ENCODE data around the gene GSX2.
"Not testable (repeated sequence)": the region's sequence is repeated elsewhere in the genome, so short reads cannot be mapped to it uniquely, and the experiment has no call there.

GSX2 gene

DNA sequence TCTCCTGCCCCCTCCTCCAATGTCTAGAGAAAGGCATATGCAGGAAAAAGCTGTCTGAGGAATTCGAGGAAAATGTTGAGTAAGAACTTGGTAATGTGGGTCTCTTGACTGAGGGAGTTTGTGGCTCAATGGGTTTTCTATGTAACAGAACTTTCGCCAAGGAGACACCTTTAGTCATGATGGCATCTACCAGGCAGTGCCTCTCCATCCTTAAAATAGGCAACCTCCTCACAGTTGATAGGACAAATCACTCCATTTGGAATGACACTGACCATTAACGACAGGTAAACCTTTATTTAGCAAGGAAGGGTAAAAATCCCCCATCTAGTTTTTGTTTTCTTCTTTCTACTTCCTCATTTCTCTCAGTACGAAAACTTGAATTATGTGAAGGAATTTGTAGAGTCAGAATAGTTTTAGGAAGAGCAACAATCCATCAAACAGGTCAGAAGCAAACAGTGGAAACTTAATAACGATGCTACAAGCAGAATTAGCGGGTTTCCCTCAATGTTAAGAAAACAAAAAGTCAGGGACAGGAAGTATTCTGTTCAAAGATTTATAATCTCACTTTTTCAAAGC lies 2.7 kb downstream of the GSX2 start:
- no peak for DNase-seq

- DNase-seq: no peak
Observed at GRCh38 chr4:54103190-54103574, 3.2 kb downstream of the GSX2 start.

DNA sequence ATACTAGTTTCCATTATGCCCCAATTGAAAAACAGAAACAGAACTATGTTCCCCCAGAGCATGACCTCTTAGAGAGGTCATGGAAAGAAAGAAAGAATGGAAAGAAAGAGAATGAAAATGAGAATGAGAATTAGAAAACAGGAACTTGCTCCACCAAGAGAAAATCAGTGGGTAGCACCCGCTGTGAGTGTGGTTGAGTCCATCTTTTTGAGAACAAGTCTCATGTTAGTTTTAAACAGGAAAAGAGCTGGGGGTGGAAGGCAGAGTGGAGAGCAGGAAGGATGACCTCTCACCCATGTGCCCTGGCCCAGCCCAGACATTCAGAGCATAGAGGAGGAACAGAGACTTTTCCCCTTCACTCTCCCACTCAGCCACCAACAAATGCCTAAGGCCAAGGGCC lies 4.9 kb downstream of the GSX2 start:
- DNase-seq: no peak

DNA sequence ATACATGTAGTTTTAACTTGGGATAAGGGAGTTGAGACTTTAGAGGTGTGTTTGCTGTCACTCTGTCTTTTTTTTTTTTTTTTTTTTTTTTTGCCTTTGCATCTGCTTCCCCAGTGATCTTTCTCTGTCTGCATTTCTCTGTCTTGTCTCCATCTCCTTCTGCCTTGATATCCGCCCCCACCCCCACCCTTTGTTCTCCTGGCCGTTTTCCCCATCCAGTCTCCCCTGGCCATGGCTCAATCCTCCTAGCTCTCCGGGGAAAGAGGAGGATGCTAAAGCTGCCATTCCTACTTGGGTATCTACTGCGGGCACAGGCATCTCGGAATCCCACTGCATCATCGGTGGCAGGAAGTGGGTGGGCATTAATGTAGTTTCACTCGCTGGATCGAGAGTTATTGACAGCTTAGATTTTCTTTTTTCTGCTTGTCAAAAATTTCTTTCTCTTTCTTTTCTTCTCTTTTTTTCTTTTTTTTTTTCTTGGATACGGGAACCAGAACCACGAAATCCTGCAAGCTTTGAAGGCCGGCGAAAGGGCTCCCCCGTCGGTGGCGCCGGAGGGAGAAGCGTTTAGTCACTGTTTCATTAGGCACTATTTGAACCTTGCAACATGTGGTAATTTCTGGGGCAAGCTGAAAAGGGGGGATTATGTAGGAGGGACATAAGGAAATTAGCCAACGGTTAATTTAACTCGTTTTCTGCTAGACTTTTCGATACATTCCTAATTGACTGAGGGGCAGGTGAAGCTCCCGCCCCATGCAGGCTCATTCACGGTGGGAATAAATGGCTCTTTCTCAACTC lies 8.2 kb downstream of the GSX2 start:
- no peak for DNase-seq

GRCh38 chr4:54109241-54110018 lies 9.5 kb downstream of the GSX2 start:
- DNase-seq: no peak

DNA sequence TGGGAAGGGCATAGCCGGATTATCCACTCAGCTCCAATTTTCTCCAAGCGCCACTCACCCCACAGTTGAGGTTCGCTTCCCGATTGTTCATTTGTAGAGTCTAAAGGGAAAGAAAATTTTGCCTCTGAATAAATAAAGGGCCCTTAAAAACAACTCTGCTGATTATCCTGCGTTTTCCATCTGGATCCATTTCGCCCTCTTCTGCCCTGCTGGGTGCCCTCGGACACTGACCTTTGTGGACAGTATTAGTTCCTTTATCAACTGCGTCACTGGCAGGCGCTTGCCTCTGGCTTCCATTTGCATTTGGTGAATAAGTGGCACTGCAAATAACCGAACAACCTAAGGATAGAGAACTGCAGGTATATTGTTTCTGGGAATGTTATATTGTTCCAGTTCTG lies 10.1 kb downstream of the GSX2 start:
- DNase-seq: no peak

DNA sequence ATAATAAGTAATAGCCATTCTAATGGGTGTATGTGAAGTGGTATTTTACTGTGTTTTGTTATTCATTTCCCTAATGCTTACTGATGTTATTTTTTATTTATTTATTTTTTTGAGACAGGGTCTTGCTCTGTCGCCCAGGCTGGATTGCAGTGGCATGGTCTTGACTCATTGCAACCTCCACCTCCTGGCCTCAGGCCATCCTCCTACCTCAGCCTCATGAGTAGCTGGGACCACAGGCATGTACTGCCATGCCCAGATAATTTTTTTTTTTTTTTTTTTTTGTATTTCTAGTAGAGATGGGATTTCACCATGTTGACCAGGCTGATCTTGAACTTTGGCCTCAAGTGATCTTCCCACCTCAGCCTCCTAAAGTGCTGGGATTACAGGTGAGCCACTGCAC lies 13.2 kb downstream of the GSX2 start:
- DNase-seq: not testable (repeated sequence)

GRCh38 chr4:54116246-54116645 lies 16.3 kb downstream of the GSX2 start:
- not testable (repeated sequence) for DNase-seq

GRCh38 chr4:54118850-54119589 lies 19.1 kb downstream of the GSX2 start:
- DNase-seq: no peak

DNA sequence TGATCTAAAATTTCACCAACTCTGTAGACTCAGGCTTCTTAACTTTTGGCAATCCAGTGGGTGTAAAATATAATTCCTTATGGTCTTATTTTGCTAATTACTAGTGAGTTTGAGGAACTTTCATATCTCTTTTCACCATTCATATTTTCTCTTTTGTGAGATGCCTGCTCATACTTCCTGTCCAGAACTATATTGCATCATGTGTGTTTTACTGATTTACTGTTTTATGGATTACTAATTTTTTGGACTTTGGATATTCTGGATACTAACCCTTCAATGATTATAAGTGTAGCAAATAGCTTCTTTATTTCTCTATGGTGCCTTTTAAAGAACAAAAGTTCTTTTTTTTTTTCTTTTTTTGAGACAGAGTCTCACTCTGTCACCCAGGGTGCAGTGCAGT lies 20.6 kb downstream of the GSX2 start:
- DNase-seq: no peak

DNA sequence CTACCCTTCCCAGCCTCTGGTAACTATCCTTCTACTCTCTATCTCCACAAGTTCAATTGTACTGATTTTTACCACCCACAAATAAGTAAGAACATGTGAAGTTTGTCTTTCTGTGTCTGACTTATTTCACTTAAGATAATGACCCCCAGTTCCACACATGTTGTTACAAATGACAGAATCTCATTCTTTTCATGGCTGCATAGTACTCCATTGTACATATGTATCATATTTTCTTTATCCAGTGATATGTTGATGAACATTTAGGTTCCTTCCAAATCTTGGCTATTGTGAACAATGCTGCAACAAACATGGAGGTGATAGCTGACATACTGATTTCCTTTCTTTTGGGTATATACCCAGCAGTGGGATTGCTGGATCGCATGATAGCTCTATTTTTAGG lies 27.7 kb downstream of the GSX2 start:
- DNase-seq: no peak

DNA sequence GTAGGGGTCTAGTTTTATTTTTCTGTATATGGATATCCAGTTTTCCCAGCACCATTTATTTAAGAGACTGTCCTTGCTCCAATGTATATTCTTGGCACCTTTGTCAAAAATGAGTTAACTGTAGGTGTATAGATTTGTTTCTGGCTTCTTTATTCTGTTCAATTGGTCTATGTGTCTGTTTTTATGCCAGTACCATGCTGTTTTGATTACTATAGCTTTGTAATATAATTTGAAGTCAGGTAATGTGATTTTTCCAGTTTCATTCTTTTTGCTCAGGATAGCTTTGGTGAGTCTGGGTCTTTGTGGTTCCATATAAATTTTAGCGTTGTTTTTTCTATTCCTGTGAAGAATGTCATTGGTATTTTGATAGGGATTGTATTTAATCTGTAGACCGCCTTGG lies 28.7 kb downstream of the GSX2 start:
- DNase-seq: not testable (repeated sequence)

DNA sequence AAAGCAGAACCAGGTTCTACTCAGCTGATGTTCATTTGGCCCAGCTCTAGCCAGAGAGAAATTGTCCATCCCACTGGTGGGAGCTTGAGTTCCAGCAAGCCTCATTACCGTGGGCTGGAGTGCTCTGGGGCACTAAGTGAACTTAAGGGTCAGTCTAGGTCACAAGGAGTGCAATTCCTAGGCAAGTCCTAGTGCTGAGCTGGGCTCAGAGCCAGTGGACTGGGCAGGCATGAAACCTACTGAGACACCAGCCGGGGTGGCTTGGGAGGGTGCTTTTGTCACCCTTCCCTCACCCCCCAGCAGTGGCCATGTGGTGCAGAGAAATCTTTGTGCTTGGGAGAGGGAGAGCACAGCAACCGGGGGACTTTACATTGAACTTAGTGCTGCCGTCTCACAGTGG lies 39.4 kb downstream of the GSX2 start:
- DNase-seq: no peak

GRCh38 chr4:54140287-54140686 lies 40.3 kb downstream of the GSX2 start:
- no peak for DNase-seq

DNA sequence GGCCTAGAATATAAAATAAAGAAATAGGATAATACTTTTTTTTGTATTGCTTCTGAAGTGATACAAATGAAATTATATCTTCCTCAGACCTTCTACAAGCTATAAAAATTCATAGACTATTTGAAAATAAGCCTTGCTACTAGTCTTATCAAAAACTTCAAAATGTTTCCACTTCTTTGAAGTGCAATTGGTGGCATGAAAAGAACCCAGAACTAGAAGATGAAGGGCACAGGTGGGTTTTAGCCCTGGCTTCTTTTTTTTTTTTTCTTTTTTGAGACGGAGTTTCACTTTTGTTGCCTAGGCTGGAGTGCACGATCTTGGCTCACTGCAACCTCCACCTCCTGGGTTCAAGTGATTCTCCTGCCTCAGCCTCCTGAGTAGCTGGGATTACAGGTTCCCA lies 44.2 kb downstream of the GSX2 start:
- no peak for DNase-seq

GRCh38 chr4:54144661-54145171 lies 44.8 kb downstream of the GSX2 start:
- no peak for DNase-seq

DNA sequence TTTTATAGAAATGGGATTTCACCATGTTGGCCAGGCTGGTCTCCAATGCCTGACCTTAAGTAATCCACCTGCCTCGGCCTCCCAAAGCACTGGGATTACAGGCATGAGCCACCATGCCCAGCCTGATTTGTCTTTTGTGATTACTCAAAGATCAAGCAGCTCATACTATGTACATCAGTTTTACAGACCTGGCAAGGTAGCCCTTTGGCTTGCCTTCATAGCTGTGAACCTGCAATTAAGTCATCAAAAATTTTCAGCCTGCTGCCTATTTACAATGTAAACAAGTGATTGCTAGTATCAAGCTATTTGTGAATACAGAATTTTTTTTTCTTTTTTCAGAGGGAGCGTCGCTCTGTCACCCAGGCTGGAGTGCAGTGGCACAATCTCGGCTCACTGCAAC lies 46.2 kb downstream of the GSX2 start:
- no peak for DNase-seq

GRCh38 chr4:54149323-54149722 lies 49.4 kb downstream of the GSX2 start:
- DNase-seq: no peak

Data from amygdala (tissue), 56 donors.